GM21723 (cell line): ENCODE measurements around the gene RPGRIP1L.

Experiments
- ATAC-seq: cut with Tn5 transposase; IDR thresholded peaks from one replicate; pipeline ENCODE4 v1.9.1; 2021; ENCODE audit warnings: mild to moderate bottlenecking, moderate library complexity; ENCODE audit not compliant: unreplicated experiment

RPGRIP1L gene

GRCh38 chr16:53608094-53608493 lies 95.6 kb downstream of the RPGRIP1L start:
- no peak for ATAC-seq

- ATAC-seq, result no peak
These were observed 97.7 kb downstream of the RPGRIP1L start for GRCh38 chr16:53605831-53606400.

- no peak for ATAC-seq
These were observed 98.3 kb downstream of the RPGRIP1L start for GRCh38 chr16:53605356-53605755.

- no peak for ATAC-seq
These were observed 101.7 kb downstream of the RPGRIP1L start for GRCh38 chr16:53601961-53602360.

- no peak for ATAC-seq
These were observed 103.0 kb downstream of the RPGRIP1L start for GRCh38 chr16:53600616-53601015.

- ATAC-seq, result no peak
These were observed 103.5 kb downstream of the RPGRIP1L start for GRCh38 chr16:53600126-53600525.

- no peak for ATAC-seq
These were observed 104.1 kb downstream of the RPGRIP1L start for GRCh38 chr16:53599548-53599947.

GRCh38 chr16:53598511-53599275 lies 105.0 kb downstream of the RPGRIP1L start:
- no peak for ATAC-seq

- no peak for ATAC-seq
These were observed 105.9 kb downstream of the RPGRIP1L start for GRCh38 chr16:53597776-53598175.

GRCh38 chr16:53588081-53588648 lies 115.5 kb downstream of the RPGRIP1L start:
- ATAC-seq, result no peak

GRCh38 chr16:53583401-53583800 lies 120.3 kb downstream of the RPGRIP1L start:
- ATAC-seq, result no peak

GRCh38 chr16:53581784-53582183 lies 121.9 kb downstream of the RPGRIP1L start:
- no peak for ATAC-seq

- ATAC-seq, result no peak
These were observed 123.4 kb downstream of the RPGRIP1L start for GRCh38 chr16:53580038-53580802.

GRCh38 chr16:53576904-53577303 lies 126.8 kb downstream of the RPGRIP1L start:
- ATAC-seq, result no peak

GRCh38 chr16:53576210-53576609 lies 127.4 kb downstream of the RPGRIP1L start:
- no peak for ATAC-seq

GRCh38 chr16:53571763-53572162 lies 131.9 kb downstream of the RPGRIP1L start:
- no peak for ATAC-seq

- no peak for ATAC-seq
These were observed 137.0 kb downstream of the RPGRIP1L start for GRCh38 chr16:53566552-53567245.

GRCh38 chr16:53565296-53565863 lies 138.3 kb downstream of the RPGRIP1L start:
- no peak for ATAC-seq

- no peak for ATAC-seq
These were observed 140.2 kb downstream of the RPGRIP1L start for GRCh38 chr16:53563426-53563825.

GRCh38 chr16:53561101-53561888 lies 142.4 kb downstream of the RPGRIP1L start:
- ATAC-seq, result no peak
